Measurements from ENCODE around the gene AARS2.

- TF ChIP-seq CTCF (IDR thresholded peaks at IDR 0.05) (no peak), POLR2A (IDR thresholded peaks at IDR 0.05) (no peak)
These were observed 28.1 kb upstream of the AARS2 start for GRCh38 chr6:44341095-44341890.

Data from adrenal gland (tissue), 5 donors.